SHP77 treated with DMSO at 0.1 percent for 48 hours (cell line): ENCODE measurements around the gene CNTN5.
"Not testable (repeated sequence)": the region's sequence is repeated elsewhere in the genome, so short reads cannot be mapped to it uniquely, and the experiment has no call there.

Source experiments
- DNase-seq: peaks from one replicate; lab custom pipeline; 2025; lab: John Stamatoyannopoulos, UW

CNTN5 gene

DNA sequence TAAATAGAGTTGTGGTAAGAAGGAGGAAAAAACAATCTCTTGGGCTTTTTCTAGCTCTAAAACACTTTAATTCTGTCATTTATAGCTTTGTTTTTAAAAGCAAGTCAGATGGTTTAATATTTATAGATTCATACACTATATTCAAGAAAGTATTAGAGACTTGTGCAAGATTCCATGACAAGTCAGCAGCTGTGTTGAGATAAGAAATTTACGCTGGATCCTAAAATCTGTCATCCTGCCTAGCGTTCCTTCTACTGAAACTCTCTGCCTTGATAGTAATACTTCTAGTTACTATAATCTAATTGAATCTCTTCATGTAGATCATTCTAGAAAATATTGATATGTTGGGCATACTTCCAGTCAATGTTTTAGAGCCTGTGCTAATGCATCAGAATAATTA is 721.8 kb downstream of the CNTN5 start:
- DNase-seq = no peak

DNA sequence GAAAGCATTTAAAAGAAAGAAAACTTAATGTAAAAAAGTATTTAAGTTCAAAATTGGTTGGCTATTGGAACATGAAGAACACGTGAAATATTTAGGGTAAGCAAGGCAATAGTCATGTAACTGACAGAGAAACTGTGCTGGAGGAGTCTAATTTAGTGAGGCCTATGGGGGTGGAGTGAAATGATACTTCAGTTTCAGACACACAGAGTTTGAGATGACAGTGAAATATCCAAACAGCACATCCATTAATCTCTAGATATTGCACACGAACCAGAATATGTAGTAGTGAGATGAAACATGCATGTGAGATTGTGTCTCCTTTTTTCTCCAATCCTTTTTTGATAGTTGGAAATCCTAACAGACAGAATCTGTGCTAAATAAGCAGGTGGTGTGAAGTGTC is 739.0 kb downstream of the CNTN5 start:
- DNase-seq = no peak

DNA sequence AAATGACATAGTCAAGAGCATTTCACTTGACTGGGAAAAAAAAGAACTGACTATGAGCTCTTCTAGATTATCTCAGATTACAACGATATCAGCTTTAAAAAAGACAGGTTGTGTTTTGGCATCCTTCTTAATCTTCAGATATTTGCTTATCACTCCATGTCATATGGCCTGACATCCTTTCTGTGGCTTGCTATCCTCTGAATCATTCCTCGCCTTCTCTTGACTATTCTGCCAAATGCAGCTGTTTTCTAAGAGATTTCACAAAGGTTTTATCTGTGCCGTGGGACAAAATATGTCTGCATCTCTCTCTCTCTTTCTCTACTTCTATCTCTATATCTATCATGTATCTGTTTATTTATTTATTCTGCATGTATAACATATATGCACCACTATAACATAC is 746.1 kb downstream of the CNTN5 start:
- no peak for DNase-seq

DNA sequence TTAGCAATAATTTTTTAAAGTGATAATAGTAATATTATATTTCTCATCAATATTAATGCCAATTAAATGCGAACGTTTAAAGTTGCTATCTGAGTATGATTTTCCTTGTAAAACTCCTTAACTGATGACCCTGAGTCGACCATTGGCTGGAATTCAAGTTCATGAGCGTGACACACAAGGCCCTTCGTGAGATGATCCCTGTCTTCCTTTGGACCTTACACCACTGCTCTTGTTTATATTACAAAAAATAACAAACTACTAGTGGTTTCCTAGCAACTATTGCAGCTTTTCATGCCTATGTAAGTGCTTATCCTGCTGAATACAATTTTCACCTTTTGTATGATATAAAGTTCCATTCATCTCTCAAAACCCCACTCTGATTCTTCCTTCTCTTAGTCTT is 752.9 kb downstream of the CNTN5 start:
- no peak for DNase-seq

DNA sequence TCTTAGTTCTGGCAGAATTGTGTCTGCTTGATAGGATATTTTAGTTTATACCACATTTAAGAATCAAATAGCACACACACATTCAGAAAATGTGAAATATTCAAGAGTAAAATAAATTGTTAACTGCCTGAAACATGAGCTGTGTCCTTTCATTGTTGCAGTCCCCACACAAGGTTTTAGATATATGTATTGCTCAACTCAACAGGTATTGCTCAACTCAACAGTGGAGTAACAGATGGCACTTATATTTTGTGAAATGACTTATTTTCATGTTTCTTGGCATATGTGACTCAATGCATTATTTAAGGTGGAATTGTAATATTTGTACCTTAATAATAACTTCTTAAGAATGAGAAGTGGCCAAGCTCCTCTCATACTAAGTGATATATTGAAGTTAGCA is 760.3 kb downstream of the CNTN5 start:
- no peak for DNase-seq

DNA sequence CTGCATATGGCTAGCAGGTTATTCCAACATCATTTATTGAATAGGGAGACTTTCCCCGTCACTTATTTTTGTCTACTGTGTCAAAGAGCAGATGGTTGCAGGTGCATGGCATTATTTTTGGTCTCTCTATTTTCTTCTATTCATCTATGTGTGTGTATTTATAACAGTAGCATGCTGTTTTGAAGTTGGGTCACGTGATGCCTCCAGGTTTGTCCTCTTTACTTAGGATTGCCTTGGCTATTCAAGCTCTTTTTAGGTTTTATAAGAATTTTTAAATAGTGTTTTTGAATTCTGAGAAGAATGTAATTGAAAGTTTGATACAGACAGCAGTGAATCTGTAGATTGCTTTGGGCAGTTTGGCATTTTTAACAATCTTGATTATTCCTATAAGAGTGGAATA is 770.6 kb downstream of the CNTN5 start:
- DNase-seq = no peak

DNA sequence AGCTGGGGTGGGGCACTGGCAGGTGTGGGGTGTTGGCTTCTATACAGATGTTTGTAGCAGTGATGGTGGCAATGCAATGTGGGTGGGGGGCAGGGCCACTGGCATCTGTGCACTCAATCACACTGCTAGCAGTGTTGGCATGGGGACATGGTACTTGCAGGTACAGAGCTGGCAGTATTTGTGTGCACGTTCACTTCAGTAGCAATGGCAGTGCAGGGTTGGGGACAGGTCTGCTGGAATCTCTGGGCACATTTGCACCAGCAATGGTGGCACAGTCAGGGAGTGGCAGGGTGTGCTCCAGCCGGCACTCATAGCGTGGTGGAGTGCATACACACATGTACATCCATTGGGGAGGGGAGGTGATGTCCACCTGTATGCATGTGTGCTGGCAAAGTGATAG is 775.2 kb downstream of the CNTN5 start:
- no peak for DNase-seq

DNA sequence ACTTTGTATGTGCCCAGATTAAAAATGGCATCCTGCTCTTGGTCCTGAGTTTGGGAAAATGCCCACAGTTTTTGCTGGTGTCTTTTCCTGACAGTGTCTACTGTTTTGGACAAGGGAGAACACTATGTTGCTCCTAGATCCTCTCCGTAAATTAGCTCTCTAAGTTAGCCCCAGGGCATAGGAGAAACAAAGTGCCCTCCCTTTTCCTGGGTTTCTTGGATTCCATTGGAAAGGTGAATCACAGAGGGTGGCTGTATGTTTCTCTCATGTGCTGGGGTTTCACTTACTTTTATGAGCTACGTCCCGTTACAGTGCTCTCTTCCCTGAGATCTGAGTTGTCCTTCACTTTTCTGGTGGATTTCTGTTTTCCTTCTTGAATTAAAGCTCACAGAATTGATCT is 782.8 kb downstream of the CNTN5 start:
- DNase-seq = no peak

DNA sequence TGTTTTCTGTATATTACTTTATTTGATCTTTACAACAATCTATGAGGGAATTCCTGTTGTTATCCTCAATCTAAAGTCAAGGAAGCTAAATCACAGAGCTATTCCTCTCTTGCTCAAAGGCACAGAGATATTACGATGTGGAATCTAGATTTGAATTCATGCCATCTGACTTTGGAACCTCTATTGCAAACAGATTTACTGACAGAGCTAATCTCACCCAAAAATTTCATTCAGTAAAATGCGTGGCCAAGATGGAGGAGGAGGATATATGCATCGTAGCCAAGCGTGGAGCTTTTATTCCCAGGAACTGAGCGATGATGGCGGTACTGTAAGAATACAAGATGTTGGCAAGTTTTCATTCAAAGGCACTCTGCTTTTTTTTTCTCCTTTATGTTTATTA is 791.8 kb downstream of the CNTN5 start:
- DNase-seq = no peak

DNA sequence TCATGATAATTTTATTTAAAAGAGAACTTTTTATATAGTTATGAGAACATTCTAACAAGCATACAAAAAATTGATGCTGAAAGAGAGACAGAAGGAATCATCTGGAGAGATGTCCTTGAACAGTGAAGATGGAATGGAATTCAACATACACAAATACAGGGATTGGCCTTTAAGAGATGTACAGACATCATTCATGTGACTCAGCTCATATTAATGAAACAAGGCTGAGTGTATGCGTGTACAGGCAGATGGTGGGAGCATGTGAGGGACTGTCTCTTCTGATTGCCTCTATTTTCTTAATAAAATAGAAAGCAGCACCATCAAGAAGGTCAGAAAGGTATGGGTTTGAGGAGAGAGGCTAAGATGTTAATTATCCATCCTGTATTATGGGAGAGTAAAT is 793.3 kb downstream of the CNTN5 start:
- DNase-seq = no peak

DNA sequence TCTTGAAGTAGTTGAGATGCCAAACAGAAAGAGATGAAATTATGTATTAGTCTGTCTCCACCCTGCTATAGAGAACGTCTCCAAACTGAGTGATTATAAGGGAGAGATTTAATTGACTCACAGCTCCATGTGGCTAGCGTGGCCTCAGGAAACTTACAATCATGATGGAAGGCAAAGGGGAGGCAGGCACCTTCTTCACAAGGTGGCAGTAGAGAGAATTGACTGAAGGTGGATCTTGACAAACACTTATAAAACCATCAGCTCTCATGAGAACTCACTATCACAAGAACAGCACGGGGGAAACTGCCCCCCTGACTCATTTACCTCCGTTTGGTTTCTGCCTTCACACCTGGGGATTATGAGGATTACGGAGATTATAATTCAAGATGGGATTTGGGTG is 794.0 kb downstream of the CNTN5 start:
- DNase-seq = no peak

DNA sequence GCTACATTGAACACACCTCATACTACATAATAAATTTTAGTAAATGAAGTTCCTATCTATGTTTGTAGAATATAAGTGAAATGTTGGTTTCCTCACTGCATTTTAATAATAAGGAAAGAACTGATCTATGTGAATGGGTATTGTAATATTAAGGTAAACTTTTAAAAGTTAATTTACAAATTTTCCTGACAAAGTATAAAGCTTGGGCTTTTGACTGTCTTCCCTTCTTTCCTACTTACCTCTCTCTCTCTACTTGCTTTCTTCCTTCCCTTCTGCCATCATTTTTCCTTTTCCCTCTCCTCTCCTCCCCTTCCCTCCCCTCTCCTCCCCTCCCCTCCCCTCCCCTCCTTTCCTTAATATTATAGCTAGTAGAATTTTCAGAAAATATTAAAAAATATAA is 798.2 kb downstream of the CNTN5 start:
- no peak for DNase-seq

DNA sequence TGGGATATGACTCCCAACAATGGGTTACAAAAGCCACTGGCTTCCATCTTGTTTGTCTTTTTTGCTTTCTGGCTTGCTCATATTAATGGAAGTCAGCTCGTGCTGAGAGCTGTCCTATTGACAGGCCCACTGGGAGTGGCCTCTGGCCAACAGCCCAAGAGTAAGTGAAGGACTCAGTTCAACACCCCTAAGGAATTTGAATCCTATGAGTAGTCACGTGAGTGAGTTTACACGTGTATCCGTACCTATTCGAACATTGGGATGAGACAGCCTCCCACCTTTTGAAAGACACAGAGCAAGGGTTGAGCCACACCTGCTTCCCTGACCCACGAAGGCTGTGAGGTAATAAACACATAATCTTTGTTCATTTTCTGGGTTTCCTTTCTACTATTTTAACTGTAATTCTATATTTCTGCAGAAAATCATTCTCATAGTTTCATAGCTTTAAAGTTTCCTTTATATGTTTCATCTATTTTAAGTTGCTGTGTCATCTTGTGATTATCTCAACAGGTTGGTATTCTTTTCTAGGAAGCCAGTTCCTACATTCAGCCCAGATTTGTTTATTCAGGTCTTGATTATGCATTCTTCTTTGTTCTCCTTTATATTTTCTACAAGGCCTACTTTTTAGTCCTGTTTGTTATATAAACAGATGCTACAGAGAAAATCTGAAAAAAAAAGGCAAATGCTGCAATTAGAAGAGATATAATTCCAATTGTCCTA is 802.3 kb downstream of the CNTN5 start:
- no peak for DNase-seq

DNA sequence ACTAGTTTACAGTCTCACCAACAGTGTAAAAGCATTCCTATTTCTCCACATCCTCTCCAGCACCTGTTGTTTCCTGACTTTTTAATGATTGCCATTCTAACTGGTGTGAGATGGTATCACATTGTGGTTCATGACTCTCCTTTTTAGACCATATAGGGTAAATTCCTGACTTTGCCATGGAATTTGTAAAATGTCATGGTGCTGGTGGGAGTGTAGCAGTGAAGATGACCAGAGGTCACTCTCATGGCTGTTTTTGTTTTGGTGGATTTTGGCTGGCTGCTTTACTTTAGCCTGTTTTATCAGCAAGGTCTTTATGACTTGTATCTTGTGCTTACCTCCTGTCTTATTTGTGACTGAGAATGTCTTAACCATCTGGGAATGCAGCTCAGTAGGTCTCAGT is 816.0 kb downstream of the CNTN5 start:
- not testable (repeated sequence) for DNase-seq

DNA sequence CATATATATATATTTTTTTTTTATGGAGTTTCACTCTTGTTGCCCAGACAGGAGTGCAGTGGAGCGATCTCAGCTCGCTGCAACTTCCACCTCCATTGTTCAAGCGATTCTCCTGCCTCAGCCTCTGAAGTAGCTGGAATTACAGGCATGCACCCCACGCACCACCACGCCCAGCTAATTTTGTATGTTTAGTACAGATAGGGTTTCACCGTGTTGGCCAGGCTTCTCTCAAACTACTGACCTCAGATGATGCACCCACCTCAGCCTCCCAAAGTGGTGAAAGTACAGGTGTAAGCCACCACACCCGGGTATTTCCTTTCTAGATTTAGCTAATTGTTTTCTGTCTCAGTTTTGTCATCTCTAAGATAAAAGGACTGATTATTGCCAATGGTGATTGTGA is 821.1 kb downstream of the CNTN5 start:
- DNase-seq = no peak

DNA sequence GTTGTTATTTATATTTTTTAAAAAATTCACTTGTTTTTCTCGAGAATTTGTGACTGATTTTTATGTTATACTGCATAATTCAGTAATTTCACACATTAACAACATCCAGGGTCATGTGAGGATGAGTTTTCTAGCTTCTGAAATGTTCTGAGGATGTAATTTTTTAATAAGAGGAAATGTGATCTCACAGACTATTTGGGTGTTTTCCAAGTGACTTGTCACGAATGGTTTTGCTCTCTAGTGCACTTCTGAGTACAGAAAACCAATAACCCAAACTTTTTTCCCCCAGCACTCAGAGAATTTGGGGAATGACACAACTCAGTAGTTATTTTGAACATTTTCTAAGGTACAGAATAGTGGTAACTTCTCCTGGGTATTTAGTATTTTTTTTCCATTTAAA is 845.2 kb downstream of the CNTN5 start:
- no peak for DNase-seq

DNA sequence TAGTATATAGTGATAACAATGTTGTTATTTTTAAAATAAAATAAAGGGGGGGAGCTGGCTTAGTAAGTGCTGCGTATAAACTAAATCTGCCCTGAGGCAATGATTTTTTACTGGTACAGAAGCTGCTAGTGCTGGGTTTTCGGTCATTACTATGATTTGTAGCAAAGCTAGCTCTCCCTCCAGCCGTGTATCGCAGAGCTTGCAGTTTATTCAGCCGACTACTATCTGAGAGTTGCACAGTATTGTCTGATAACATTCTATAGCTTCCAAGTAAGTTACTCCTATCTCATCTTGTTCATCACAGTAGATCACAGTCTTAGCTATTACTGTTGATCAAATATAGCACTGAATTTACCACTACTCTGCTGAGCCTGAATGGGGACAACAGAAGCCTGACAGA is 860.9 kb downstream of the CNTN5 start:
- no peak for DNase-seq

DNA sequence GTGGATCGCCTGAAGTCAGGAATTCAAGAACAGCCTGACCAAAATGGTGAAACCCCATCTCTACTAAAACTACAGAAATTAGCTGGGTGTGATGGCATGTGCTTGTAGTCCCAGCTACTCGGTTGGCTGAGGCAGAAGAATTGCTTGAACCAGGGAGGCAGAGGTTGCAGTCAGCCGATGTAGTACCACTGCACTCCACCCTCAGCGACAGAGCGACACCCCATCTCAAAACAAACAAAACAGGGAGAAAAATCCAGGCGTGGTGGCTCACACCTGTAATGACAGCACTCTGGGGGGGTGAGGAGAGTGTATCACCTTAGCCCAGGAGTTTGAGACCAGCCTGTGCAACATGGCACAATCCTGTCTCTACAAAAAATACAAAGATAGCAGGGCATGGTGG is 864.0 kb downstream of the CNTN5 start:
- no peak for DNase-seq

DNA sequence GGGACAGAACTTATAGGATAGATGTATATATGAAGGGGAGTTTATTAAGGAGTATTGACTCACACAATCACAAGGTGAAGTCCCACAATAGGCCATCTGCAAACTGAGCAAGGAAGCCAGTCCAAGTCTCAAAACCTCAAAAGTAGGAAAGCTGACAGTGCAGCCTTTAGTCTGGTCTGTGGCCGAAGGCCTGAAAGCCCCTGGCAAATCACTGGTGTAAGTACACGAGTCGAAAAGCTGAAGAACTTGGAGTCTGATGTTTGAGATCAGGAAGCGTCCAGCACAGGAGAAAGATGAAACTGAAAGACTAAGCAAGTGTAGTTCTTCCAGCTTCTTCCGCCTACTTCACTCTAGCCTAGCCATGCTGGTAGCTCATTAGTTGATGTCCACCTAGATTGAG is 866.7 kb downstream of the CNTN5 start:
- DNase-seq = no peak

DNA sequence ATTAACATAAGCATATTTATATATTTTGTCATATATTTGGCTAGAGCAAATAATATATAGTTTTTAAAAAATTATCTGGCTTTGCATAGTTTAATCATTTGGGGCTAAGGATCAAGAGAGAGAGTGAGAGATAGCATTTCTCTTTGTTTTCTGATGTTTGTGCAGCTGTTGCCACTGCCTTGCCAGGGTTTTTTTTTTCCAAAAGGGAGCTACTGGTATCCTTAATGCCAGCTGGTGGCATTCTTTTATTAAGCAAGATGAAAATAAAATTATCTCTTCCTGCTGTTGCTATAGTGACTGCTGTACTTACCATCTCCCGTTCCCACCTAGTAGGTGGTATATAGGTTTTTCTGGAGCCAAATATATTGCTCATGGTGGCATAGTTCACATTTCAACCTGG is 873.1 kb downstream of the CNTN5 start:
- DNase-seq = peak; percentile 74

DNA sequence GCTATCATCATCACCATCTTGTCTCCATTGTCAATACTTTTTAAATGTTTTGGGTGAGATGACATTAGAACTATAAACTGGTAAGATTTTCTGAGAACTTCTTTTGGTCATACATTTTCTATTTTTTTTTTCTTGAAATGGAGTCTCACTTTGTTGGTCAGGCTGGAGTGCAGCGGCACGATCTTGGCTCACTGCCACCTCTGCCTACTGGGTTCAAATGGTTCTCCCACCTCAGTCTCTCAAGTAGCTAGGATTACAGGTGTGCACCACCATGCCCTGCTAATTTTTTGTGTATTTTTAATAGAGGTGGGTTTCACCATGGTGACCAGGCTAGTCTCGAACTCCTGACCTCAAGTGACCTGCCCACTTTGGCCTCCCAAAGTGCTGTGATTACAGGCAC is 880.4 kb downstream of the CNTN5 start:
- no peak for DNase-seq

DNA sequence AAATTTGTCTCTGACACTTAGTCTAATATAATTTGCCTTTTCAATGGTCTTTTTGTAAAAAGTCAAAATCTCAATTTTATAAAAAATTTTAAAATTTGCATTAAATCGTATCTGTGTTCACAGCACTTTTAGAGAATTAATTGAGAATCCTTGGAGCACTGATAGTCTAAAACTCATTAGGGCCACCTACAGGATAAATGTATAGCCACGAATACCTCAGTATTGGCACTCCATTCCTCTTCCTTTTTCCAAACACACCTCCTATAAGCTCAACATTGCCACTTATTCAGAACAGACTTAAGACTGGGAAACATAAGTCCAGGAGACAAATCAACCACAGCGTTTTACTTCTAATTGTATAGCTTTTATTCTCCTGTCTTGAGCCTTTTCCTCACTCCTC is 890.4 kb downstream of the CNTN5 start:
- no peak for DNase-seq

DNA sequence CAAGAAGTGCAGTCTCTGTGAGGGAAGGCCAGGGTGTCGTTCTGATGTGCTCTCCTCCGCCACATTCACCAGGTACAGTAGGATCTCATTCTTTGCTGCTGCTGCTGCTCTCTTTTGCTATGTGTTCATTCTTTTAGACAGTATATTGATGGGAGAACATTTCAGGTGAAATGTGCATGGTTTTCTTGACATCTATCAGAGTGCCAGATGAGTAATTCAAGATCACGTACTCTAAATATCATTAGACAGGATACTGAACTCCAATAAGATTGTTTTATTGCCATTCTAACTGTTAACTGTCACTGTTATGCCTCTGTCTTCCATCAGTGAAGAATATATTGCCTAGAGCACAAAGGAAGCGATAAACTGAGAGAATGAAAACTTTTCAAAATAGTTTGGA is 895.3 kb downstream of the CNTN5 start:
- no peak for DNase-seq

DNA sequence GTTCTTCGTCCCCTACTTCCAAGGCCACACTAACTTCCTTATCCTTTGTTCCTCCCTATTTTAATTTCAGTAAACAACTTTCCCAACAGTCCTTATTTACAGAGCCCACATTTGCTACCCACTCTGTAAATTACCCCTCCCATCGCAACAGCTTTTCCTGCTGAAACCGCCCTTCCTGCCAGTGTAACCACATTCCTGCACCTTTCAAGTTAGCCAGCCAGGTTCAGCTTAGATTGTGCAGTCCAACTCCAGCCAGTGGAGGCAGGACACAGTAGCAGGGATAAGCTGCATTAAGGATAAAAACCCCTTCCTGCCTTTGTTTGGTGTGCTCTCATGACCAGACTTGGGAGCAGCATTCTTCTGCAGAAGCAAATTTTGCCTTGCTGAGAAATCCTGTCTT is 898.0 kb downstream of the CNTN5 start:
- DNase-seq = no peak

DNA sequence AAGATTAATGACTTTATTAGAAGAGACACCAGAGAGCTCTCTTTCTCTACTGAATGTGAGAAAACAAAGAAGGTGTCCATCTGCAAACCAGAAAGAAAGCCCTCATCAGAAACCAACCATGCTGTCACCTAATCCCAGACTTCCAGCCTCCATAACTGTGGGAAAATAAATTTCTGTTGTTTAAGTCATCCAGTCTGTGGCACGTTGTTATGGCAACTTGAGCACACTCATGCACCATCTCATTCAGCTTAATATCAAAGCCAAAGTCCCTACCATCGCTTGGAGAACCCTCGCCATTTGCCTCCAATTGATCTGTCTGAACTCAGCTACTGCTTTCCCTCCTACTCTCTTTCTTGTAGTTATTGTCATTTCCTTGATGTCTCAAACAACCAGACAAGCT is 900.2 kb downstream of the CNTN5 start:
- DNase-seq = no peak
